ENCODE measurements around the gene MLKL.

MLKL gene

DNA sequence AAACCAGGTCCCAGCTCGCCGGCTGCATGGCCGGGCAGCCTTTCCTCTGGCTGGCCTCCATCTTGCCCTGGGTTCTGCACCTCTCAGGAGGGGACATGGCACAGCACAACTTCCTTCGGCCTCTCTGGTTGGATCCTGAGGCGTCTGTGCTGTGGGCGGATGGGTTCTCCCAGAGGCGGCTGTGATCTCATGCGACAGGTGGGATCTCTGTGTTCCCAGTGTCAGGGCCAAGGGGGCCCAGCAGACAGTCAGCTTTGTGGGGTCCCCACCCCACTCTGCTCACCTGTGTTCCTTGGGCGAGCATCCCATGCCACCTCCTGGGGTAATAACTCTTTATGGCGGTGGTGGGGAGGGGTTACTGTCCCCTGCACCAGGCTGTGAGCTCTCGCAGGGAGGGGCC, 38.2 kb upstream of the MLKL start:
- DNase-seq (ENCODE audit: low read depth): no peak
- TF ChIP-seq, protein P1, sequence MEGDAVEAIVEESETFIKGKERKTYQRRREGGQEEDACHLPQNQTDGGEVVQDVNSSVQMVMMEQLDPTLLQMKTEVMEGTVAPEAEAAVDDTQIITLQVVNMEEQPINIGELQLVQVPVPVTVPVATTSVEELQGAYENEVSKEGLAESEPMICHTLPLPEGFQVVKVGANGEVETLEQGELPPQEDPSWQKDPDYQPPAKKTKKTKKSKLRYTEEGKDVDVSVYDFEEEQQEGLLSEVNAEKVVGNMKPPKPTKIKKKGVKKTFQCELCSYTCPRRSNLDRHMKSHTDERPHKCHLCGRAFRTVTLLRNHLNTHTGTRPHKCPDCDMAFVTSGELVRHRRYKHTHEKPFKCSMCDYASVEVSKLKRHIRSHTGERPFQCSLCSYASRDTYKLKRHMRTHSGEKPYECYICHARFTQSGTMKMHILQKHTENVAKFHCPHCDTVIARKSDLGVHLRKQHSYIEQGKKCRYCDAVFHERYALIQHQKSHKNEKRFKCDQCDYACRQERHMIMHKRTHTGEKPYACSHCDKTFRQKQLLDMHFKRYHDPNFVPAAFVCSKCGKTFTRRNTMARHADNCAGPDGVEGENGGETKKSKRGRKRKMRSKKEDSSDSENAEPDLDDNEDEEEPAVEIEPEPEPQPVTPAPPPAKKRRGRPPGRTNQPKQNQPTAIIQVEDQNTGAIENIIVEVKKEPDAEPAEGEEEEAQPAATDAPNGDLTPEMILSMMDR (IDR thresholded peaks at IDR 0.05; ENCODE audit: control insufficient read depth, insufficient read depth, low read depth, low read length, missing control alignments): no peak
- H3K4me3 ChIP-seq (ENCODE audit: control insufficient read depth, low read depth, low read length): no peak overlapping the region

DNA sequence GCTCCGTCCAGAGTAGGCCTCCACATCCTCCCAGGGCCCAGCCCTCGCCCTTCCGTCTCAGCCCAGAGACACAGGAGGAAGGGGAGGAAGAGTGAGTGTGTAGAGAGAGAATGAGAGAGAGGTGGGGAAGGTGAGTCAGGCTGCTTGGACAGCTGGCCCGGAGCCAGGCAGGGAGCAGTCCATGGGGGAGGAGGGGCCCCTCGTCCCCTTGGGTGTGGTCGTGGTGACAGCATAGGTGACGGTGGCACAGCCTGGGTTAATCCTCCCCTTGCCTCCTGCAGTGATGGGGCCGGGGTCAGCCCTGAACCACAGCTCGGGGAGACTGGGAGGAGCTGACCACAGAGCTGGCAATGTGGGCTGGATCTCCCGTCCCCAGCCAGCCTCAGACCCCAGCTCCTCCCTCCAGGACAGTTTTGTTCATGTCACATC, 37.5 kb upstream of the MLKL start:
- TF ChIP-seq, protein P1 (IDR thresholded peaks at IDR 0.05; ENCODE audit: control insufficient read depth, insufficient read depth, low read depth, low read length, missing control alignments): no peak
- H3K4me3 ChIP-seq (ENCODE audit: control insufficient read depth, low read depth, low read length): no peak overlapping the region
- no peak for DNase-seq (ENCODE audit: low read depth)

DNA sequence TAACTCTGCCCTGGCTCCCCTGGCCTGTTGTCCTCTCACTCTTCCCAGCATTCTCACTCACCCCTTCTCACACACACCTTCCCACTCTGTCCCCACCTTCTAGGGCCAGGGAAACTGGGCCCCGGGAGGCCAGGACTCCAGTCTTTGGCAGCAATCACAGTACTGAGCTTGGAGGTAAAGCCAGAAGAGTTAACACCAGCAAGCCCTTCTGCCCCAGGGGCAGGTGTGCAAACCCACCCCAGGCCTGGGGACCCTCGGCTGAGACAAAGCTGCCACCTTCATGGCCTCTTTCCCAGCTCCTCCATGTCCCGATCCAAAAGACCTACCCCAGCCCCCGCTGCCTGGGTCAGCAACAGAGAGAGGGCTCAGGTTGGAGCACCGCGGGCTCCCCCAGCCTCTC, 36.9 kb upstream of the MLKL start:
- TF ChIP-seq, protein P1 (IDR thresholded peaks at IDR 0.05; ENCODE audit: control insufficient read depth, insufficient read depth, low read depth, low read length, missing control alignments): no peak
- no peak for DNase-seq (ENCODE audit: low read depth)
- H3K4me3 ChIP-seq (ENCODE audit: control insufficient read depth, low read depth, low read length): no peak overlapping the region

DNA sequence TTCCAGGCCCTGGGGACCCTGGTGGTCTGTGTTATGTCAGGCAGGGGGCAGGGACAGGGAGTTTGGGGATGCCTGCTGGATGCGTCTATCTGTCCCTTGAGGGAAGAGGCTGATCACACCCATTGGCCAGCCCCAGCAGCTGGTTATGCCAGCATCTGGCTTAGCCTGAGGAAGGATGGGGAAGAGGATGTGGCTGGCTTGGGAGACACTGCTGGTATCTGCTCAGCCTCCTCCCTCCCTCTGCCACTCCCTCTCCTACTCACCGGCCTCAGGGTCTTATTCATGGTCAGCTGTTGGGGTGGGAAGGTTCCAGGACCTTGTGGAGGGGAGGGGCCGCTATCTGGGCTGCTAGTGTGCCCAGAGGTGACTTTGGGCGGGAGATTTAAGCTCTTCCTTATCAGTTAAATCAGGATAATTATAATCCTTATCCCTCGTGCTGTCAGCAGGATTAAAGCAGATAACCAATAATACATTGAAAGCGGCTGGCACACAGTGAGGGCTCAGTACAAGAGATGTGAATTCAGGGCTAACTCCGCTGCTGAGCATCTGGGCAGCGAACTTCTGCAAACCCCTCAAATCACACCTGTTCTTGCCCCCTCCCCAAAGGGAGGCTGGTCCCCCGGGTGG, 36.0 kb upstream of the MLKL start:
- DNase-seq (ENCODE audit: low read depth): no peak
- TF ChIP-seq, protein P1 (IDR thresholded peaks at IDR 0.05; ENCODE audit: control insufficient read depth, insufficient read depth, low read depth, low read length, missing control alignments): no peak
- H3K4me3 ChIP-seq (ENCODE audit: control insufficient read depth, low read depth, low read length): no peak overlapping the region

DNA sequence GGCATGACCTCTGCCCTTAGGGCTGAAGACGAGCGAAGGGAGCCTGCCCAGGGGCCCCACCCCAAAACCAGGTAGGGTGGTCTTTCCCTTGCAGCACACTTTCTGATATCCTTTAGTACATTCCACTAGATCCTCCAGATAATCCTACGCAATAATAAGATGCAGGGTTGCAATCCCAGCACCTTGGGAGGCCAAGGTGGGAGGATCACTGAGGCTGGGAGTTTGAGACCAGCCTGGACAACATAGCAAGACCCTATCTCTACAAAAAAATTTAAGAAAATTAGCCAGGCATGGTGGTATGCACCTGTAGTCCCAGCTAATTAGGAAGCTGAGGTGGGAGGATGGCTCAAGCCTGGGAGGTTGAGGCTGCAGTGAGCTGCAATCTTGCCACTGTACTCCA, 34.9 kb upstream of the MLKL start:
- no peak for DNase-seq (ENCODE audit: low read depth)
- TF ChIP-seq, protein P1 (IDR thresholded peaks at IDR 0.05; ENCODE audit: control insufficient read depth, insufficient read depth, low read depth, low read length, missing control alignments): no peak
- no peak overlapping the region for H3K4me3 ChIP-seq (ENCODE audit: control insufficient read depth, low read depth, low read length)

DNA sequence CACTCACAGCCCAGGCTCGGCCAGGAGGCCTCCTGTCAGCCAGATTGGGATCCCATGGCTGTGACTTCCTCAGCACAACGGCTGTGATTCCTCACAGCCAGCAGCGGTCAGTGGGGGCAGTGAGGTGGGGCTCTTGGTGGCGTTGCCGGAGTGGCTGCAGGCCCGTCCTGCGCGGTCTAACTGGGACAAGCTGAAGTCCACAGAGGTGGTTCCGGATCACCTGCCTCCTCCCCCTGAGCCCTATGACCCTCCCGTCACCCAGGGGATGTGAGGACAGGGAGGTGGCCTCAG, 34.4 kb upstream of the MLKL start:
- H3K4me3 ChIP-seq (ENCODE audit: control insufficient read depth, low read depth, low read length): no peak overlapping the region
- DNase-seq (ENCODE audit: low read depth): no peak
- TF ChIP-seq, protein P1 (IDR thresholded peaks at IDR 0.05; ENCODE audit: control insufficient read depth, insufficient read depth, low read depth, low read length, missing control alignments): no peak

All from AG09309 (cell line).